HCT116 (cell line): Measurements from ENCODE around the gene EMP1. TPM values are rescaled to one million over a fixed set of nuclear protein-coding genes. Genes with fewer than 3 reads are reported as not detected.

Experiments used
- ATAC-seq: fragments of 200-7000 bp; cut with Tn5 transposase; 2 replicates; pipeline ENCODE4 v1.9.1; 2020; ENCODE audit warnings: mild to moderate bottlenecking, moderate library complexity
- BruUV-seq: library from RNA; stranded (reverse); fragments of 400-500 nt; replicated peaks from 2 replicates; lab custom pipeline; 2021; lab: Mats Ljungman, UMichigan
- CTCF ChIA-PET: fragments of 300-600 bp; sonication (Branson Sonifier 250); formaldehyde crosslinking; loops from one replicate; lab custom pipeline; 2021; ENCODE audit warnings: antibody characterized with exemption; lab: Charles Lee
- POLR2A ChIA-PET: fragments of 300-600, 350-600 bp; sonication (Branson Sonifier 250); formaldehyde crosslinking; loops from one replicate; lab custom pipeline; 2021; ENCODE audit warnings: antibody characterized with exemption; lab: Charles Lee
- RAD21 ChIA-PET, 2 experiments: fragments of 300-600 bp; sonication (Branson Sonifier 250); formaldehyde crosslinking; loops; one replicate each; lab custom pipeline; 2023; ENCODE audit warnings: low total read pairs in 2 of 2; ENCODE audit not compliant: uncharacterized antibody in 2 of 2, unreplicated experiment in 2 of 2, low non-redundant PET in 1 of 2; lab: Charles Lee
- DNase-seq: peaks from one replicate; pipeline ENCODE4 v3.0.0-alpha.2; 2010; ENCODE audit warnings: low read depth, low spot score
- H2AFZ ChIP-seq: fragments of 200-600 bp; shearing (Covaris generic), sonication (generic); 2 replicates; pipeline ENCODE4 v1.6.1; 2017; ENCODE audit warnings: low read depth, mixed run types, mixed read lengths, antibody characterized with exemption, low read length; ENCODE audit not compliant: poor library complexity, severe bottlenecking
- H3K27ac ChIP-seq: 2 replicates; pipeline ENCODE4 v1.5.1; 2012; ENCODE audit warnings: low read depth, low read length
- H3K27me3 ChIP-seq: fragments of 200-600 bp; sonication (generic); 2 replicates; pipeline ENCODE4 v1.6.1; 2016; ENCODE audit warnings: mixed run types, low read length, mixed read lengths; ENCODE audit not compliant: insufficient read depth
- H3K36me3 ChIP-seq, 2 experiments: fragments of 200-500 bp in 1 of 2; fragments of 200-600 bp in 1 of 2; sonication (Bioruptor generic) in 1 of 2; sonication (generic) in 1 of 2; 2 replicates each; pipeline versions ENCODE4 v1.5.1 to v1.6.1; 2014 to 2016; ENCODE audit warnings: low read length in 2 of 2, inconsistent platforms in 1 of 2, mixed read lengths in 1 of 2, mixed run types in 1 of 2; ENCODE audit not compliant: insufficient read depth in 2 of 2, control insufficient read depth in 1 of 2
- H3K4me1 ChIP-seq, 2 experiments: fragments of 200-600 bp in 1 of 2; sonication (generic) in 1 of 2; 2 replicates each; pipeline versions ENCODE4 v1.5.1 to v1.6.1; 2012 to 2017; ENCODE audit warnings: low read length in 2 of 2, inconsistent platforms in 1 of 2, mild to moderate bottlenecking in 1 of 2, mixed read lengths in 1 of 2, mixed run types in 1 of 2, moderate library complexity in 1 of 2; ENCODE audit not compliant: insufficient read depth in 2 of 2, control insufficient read depth in 1 of 2
- H3K4me2 ChIP-seq: fragments of 200-600 bp; sonication (generic); 2 replicates; pipeline ENCODE4 v1.6.1; 2017; ENCODE audit warnings: mixed run types, low read length, mixed read lengths
- H3K4me3 ChIP-seq, 2 experiments: fragments of 200-600 bp in 1 of 2; sonication (generic) in 1 of 2; replicated peaks in 1 of 2; 2 replicates each; pipeline ENCODE4 v1.5.1; 2011 to 2016; ENCODE audit warnings: low read length in 2 of 2, control low read depth in 1 of 2, low read depth in 1 of 2, mild to moderate bottlenecking in 1 of 2, mixed read lengths in 1 of 2, mixed run types in 1 of 2
- H3K79me2 ChIP-seq: fragments of 200-600 bp; sonication (generic); 2 replicates; pipeline ENCODE4 v1.6.1; 2017; ENCODE audit warnings: mild to moderate bottlenecking, mixed run types, low read length, moderate library complexity, mixed read lengths; ENCODE audit not compliant: insufficient read depth
- H3K9ac ChIP-seq: fragments of 200-600 bp; sonication (generic); 2 replicates; pipeline ENCODE4 v1.6.1; 2016; ENCODE audit warnings: low read length, mixed read lengths
- H3K9me2 ChIP-seq: fragments of 200-600 bp; sonication (generic), shearing (Covaris generic); 2 replicates; pipeline ENCODE4 v1.6.1; 2017; ENCODE audit warnings: mixed run types, mild to moderate bottlenecking, moderate library complexity; ENCODE audit not compliant: insufficient read depth
- H3K9me3 ChIP-seq, 2 experiments: fragments of 200-500 bp in 1 of 2; fragments of 200-600 bp in 1 of 2; sonication (Bioruptor generic) in 1 of 2; sonication (generic) in 1 of 2; 2 replicates each; pipeline ENCODE4 v1.6.1; 2014 to 2017; ENCODE audit warnings: low read length in 2 of 2, mixed read lengths in 2 of 2, inconsistent platforms in 1 of 2, low read depth in 1 of 2, mild to moderate bottlenecking in 1 of 2, mixed run types in 1 of 2, moderate library complexity in 1 of 2; ENCODE audit not compliant: control insufficient read depth in 1 of 2, insufficient read depth in 1 of 2
- H4K20me1 ChIP-seq: fragments of 200-600 bp; sonication (generic), shearing (Covaris generic); 2 replicates; pipeline ENCODE4 v1.6.1; 2017; ENCODE audit warnings: mixed run types, mild to moderate bottlenecking, moderate library complexity; ENCODE audit not compliant: insufficient read depth
- CBX3 ChIP-seq: IDR thresholded peaks from 2 replicates; pipeline ENCODE4 v1.6.1; 2012; ENCODE audit warnings: low read depth
- JUND ChIP-seq: IDR thresholded peaks from 2 replicates; pipeline ENCODE4 v1.6.1; 2012
- POLR2A ChIP-seq: IDR thresholded peaks from 2 replicates; pipeline ENCODE4 v1.7.0; 2011; ENCODE audit warnings: borderline replicate concordance; ENCODE audit not compliant: insufficient read depth, insufficient read length; ENCODE audit errors: extremely low read depth
- RAD21 ChIP-seq: IDR thresholded peaks from 2 replicates; pipeline ENCODE4 v1.6.1; 2012; ENCODE audit warnings: low read depth, mild to moderate bottlenecking
- SP1 ChIP-seq: IDR thresholded peaks from 2 replicates; pipeline ENCODE4 v1.6.1; 2012; ENCODE audit warnings: low read depth
- SRF ChIP-seq: IDR thresholded peaks from 2 replicates; pipeline ENCODE4 v1.6.1; 2012; ENCODE audit warnings: low read depth
- YY1 ChIP-seq: IDR thresholded peaks from 2 replicates; pipeline ENCODE4 v1.6.1; 2011; ENCODE audit warnings: low read length, low read depth, moderate library complexity, mild to moderate bottlenecking; ENCODE audit not compliant: insufficient replicate concordance; ENCODE audit errors: extremely low read depth
- ZFX ChIP-seq: fragments of 450-650 bp; IDR thresholded peaks from 2 replicates; pipeline ENCODE4 v1.6.1; 2017
- intact Hi-C: fragments of 100-400 bp; cut with micrococcal nuclease; formaldehyde crosslinking; loops from 2 replicates; pipeline ENCODE4 v1.10.0; 2022
- total RNA-seq: library from RNA; stranded (reverse); gene quantifications from one replicate; pipeline ENCODE4 v1.2.1, GENCODE V29; 2021; ENCODE audit not compliant: unreplicated experiment
- TF ChIP-seq, protein P1 (sequence below): IDR thresholded peaks from 2 replicates; pipeline ENCODE4 v1.6.1; 2012
- TF ChIP-seq, protein P2 (sequence below), 3 experiments: fragments of 200-600 bp in 1 of 3; sonication (generic) in 1 of 3; IDR thresholded peaks in 2 of 3; conservative IDR thresholded peaks in 1 of 3; 2 replicates each; pipeline ENCODE4 v1.5.1; 2012 to 2017; ENCODE audit warnings: low read depth in 2 of 3, low read length in 2 of 3, antibody characterized with exemption in 1 of 3, borderline replicate concordance in 1 of 3, control low read depth in 1 of 3, mild to moderate bottlenecking in 1 of 3, mixed read lengths in 1 of 3, mixed run types in 1 of 3, moderate library complexity in 1 of 3; ENCODE audit not compliant: insufficient read depth in 1 of 3

EMP1 gene
- total RNA-seq, 1 experiment from 2014 or later, result 110 TPM

DNA sequence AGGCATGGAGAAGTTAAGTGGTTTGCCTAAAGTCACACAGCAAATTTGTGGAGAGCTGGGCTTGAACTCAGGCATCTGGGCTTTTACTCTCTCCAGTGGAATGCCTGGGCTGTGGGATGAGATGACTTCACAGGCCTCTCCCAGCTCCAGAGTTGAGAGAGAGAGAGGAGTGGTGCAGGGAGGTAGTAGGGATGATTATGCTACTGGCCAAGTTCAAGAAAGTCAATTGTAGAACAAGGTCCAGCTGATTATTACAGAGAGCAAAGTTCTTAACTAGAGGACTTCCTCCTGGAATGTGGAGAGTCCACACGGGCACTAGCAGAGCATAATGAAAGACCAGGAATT is 769 bp upstream of the EMP1 start:
- DNase-seq (no peak), ATAC-seq (peak; percentile 10)
- Histone ChIP-seq H3K27ac (peak overlapping the region; percentile 63; the same call in 1 of the 2 replicates), H3K27me3 (no peaks in the 10 kb centered on the region), H3K9me2 (no peaks in the 10 kb centered on the region), H2AFZ (peak overlapping the region; percentile 19), H3K36me3 (peaks cover 0 to 11% of the 10 kb centered on the region in 2 experiments; a peak in 1 of 4 replicates), H4K20me1 (no peaks in the 10 kb centered on the region), H3K4me2 (peak overlapping the region; percentile 88), H3K4me3 (peak overlapping the region in 1 of 2 experiments; percentile 74; a peak in 2 of 4 replicates), H3K79me2 (peaks cover 41% of the 10 kb centered on the region), H3K9me3 (no peaks in the 10 kb centered on the region), H3K9ac (peak overlapping the region; percentile 77), H3K4me1 (peaks cover 33 to 64% of the 10 kb centered on the region in 2 experiments)
- BruUV-seq, result no TSS peak
- no peak for TF ChIP-seq SP1
- no peak for TF ChIP-seq RAD21
- TF ChIP-seq POLR2A, result no peak
- no peak for TF ChIP-seq CBX3
- no peak for TF ChIP-seq SRF
- TF ChIP-seq JUND, result no peak
- TF ChIP-seq, protein P1, sequence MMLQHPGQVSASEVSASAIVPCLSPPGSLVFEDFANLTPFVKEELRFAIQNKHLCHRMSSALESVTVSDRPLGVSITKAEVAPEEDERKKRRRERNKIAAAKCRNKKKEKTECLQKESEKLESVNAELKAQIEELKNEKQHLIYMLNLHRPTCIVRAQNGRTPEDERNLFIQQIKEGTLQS, result no peak
- TF ChIP-seq ZFX, result no peak
- no peak for TF ChIP-seq YY1
- TF ChIP-seq, protein P2, sequence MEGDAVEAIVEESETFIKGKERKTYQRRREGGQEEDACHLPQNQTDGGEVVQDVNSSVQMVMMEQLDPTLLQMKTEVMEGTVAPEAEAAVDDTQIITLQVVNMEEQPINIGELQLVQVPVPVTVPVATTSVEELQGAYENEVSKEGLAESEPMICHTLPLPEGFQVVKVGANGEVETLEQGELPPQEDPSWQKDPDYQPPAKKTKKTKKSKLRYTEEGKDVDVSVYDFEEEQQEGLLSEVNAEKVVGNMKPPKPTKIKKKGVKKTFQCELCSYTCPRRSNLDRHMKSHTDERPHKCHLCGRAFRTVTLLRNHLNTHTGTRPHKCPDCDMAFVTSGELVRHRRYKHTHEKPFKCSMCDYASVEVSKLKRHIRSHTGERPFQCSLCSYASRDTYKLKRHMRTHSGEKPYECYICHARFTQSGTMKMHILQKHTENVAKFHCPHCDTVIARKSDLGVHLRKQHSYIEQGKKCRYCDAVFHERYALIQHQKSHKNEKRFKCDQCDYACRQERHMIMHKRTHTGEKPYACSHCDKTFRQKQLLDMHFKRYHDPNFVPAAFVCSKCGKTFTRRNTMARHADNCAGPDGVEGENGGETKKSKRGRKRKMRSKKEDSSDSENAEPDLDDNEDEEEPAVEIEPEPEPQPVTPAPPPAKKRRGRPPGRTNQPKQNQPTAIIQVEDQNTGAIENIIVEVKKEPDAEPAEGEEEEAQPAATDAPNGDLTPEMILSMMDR (IDR thresholded peaks at IDR 0.05 in 2 of 3, conservative IDR thresholded peaks at IDR 0.05 in 1 of 3; ENCODE audit: borderline replicate concordance in 1 of 3, insufficient read depth in 1 of 3, low read depth in 2 of 3, low read length in 2 of 3), result no peak
- intact Hi-C loops, result no loop called here
- RAD21 ChIA-PET, result interaction anchor here in 1 of 2 experiments (1.6 kb wide), 1 partner anchor 10 kb away, joined by 4 read pairs; no protein-coding TSS in a partner anchor
- POLR2A ChIA-PET, result interaction anchor here (1.0 to 1.9 kb wide), 5 partner anchors 11 to 103 kb away, joined by 4 to 8 read pairs (median 4); no protein-coding TSS in a partner anchor
- CTCF ChIA-PET, result interaction anchor here (0.9 to 1.1 kb wide), 2 partner anchors 15 to 971 kb away, joined by 3 read pairs; no protein-coding TSS in a partner anchor
